GM19395 (cell line): ENCODE results near the gene PRKAG1.

Experiments used
- ATAC-seq: cut with Tn5 transposase; IDR thresholded peaks from one replicate; pipeline ENCODE4 v1.9.1; 2021; ENCODE audit warnings: mild to moderate bottlenecking, moderate library complexity; ENCODE audit not compliant: unreplicated experiment

The PRKAG1 gene

DNA sequence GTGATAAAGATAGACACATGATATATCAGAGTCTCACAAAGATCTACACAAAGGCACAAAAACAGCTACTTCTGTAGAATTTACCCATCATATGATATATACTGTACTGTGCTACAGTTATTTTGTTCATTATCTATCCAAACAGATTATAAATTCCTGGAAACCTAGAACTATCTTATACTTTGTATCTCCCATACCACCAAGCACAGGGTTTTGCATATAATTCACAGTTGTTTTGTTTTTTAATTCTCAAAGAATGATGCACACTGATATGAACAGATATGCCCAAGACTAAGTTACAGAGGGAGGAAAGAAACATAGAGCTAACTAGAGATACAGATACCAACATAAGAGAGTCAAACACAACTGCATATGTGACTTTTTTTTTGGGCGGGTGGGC is 3.4 kb downstream of the PRKAG1 start:
- no peak for ATAC-seq

DNA sequence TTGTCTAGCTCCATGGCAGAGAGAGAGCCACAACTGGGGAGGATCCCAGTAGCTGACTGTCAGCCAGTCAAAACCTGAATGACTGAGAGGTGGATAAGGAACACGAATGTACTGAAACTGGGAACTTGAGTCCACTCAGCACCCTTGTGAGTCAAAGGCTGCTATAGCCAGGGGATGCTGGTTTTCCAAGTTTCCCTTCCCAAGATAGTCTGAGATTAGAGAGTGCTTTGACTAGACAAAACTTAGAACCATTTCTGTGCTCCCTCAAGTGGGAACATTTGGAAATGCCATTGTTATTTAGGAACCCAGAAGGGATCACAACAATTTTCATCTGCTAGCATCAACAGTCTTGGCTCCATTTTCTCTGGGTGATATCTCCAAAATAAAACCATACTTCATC is 4.0 kb downstream of the PRKAG1 start:
- no peak for ATAC-seq

DNA sequence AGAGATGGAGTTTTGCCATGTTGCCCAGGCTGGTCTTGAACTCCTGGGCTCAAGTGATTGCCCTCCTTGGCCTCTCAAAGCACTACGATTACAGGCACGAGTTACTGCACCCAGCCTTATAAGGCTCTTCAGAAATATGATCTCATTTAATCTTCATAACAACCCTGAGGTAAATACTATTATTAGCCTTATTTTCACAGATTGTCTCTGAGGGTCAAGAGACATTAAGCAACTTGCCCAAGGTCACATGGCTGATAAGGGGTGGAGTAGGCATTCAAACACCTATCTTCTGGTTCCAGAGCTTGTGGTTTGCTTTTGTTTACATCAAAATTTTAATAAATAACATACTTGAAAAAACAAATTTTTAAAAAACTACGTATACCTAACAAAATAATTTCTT is 5.1 kb downstream of the PRKAG1 start:
- ATAC-seq, result no peak

DNA sequence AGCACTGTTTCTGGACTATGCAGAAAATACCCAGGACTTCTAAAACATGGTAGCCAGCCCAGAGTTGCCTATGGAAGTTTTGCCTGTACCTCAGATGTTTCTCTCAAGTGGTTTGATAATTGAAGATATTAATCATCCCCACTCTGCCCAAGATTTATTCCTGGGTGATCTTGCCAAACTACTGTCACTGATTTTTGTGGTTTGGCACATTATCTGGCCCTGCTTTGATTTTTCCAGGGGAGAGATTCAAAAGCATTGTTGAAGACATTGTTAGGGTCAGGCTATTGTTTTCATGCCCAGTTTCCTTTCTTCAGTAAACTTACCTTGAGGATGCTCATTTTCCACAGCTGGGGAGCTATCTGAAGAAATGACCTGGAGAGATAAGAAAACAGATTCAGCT is 5.8 kb downstream of the PRKAG1 start:
- no peak for ATAC-seq

DNA sequence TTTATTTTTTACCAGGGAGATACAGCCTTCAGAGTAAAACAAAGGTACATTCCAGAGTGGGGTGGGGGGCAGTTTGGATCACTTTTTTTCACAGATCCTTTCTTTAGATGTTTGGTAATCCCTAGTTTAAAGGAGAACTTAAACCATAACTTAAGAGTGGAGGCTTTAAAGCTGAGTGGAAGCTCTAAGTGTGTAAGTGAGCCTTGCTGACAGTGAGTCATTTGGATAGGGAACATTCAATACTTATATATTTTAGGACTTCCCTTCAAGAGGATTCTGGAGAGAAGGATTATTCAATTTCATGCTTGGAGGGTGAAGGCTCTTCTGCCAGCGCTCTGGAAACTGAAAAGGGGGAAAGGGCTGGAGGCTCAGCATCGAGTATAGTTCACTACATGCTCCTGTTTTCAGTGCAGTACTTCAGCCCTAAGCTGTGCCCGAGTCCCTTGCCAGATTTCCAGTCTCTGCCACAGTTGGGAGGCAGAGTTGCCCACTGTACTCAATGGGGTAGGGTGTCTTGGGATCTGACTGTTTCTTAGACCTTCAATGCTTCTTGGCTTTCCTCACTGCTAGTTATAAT is 8.4 kb downstream of the PRKAG1 start:
- no peak for ATAC-seq

DNA sequence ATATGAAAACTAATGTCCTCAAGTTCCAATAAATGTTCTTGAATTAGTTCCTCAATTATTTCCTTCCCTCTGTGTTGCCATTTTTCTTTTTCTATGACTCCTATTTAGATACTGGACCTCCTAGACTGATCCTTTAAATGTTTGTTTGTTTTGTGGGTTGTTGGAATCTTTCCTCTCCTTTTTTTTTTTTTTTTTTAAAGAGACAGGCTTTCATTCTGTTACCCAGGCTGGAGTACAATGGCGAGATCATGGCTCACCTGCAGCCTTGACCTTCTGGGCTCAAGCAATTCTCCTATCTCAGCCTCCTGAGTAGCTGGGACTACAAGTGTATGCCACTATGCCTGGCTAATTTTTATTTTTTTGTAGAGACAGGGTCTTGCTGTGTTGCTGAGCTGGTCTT is 9.6 kb downstream of the PRKAG1 start:
- ATAC-seq, result no peak

DNA sequence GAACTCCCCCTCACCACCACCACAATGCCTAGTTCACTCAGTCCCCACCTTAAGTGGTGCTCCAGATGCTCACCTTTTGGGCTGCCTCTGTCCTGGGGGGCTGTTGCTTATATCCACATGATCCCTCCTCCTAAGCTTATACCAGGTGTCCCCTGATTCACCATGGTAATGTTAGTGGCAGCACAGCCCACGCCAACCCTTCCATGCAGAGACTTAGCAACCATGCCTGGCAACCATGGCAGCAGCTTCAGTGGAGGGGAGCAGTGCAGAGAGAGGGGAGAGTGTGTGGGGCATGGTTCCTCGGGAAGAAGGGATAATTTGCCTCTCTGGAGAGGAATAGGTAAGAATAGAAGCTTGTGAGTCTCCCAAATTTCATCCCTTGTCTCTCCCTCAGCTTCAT is 18.2 kb downstream of the PRKAG1 start:
- ATAC-seq, result no peak

DNA sequence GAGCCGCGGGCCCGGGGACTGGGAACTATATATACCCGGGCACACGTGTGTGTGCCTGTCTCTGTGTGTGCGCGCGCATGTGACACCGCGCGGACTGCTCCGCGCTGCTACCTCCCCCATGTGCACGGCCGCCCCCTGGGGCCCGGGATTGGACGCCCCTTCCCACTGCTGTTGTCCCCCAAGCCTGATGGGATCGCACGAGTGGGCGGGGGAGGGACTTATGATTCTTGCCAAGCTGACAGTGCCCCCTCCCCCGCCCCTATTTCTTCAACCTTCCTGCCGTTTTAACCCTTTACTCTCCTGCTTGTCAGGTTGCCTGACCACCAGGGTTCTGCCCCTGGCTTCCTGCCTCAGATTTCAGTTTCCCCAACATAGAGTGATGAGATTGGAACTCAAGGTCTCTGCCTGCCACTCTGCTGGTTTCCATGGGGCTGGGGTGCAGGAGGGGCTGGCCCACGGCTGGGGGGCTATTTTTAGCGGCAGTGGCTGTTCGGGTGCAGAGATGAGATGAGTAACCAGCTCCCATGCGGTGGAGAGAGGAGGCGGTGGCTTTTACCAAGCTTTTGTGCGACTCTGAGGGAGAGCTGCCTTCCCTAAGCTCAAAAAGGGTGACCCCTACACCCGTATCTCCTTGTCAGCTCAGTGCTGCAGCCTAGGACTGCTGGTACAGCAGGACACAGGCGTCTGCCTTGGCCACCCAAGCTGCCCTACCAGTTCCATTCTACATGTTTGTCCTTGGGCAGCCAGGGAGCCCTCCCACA is 19.0 kb downstream of the PRKAG1 start, which contains the start of gene DDN:
Gene DDN (minus strand): TSS at position 5 of the 761 bp plus-strand sequence. CDS start 88 bp downstream, outside the sequence.
- peak; percentile 49 for ATAC-seq

DNA sequence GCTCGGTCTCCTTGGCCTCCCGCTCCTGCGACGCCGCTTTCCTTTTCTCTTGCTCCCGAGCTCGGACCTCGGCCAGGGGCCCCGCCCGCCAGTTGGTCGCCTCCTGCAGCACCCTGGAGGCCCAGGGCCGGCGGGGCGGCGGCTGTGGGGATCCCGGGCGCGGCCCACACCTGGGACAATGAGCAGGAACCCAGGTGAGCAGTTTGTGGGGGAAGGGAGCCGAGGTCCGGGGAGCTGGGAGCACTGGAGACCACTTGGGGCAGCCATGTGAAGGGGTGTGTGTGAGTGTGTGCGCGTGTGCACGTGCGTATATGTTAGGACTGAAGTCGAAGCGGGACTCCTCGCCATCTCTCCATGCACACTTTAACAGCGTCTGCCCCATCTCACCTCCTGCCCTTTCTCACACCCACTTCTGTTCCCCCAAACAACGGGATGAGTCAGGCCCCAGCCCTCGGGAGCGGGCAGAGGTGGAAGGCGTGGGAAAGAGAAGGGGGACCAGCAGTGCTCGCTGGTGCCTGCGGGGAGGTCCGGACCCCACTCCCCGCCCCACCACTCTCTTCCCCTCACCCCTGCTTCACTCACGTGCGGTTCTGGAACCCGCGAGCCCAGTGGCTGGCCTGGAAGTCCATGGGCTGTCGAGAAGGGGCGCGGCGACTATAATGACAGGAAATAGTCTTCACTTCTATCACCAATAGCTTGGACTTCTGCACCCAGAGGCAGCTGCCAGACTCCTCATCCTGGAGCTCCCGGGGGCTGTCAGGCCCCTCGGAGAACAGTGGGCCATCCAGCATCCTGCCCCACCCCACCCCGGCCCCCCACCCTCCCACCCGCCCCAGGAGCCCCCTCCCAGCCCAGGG is 19.9 kb downstream of the PRKAG1 start:
- peak; percentile 19 for ATAC-seq

DNA sequence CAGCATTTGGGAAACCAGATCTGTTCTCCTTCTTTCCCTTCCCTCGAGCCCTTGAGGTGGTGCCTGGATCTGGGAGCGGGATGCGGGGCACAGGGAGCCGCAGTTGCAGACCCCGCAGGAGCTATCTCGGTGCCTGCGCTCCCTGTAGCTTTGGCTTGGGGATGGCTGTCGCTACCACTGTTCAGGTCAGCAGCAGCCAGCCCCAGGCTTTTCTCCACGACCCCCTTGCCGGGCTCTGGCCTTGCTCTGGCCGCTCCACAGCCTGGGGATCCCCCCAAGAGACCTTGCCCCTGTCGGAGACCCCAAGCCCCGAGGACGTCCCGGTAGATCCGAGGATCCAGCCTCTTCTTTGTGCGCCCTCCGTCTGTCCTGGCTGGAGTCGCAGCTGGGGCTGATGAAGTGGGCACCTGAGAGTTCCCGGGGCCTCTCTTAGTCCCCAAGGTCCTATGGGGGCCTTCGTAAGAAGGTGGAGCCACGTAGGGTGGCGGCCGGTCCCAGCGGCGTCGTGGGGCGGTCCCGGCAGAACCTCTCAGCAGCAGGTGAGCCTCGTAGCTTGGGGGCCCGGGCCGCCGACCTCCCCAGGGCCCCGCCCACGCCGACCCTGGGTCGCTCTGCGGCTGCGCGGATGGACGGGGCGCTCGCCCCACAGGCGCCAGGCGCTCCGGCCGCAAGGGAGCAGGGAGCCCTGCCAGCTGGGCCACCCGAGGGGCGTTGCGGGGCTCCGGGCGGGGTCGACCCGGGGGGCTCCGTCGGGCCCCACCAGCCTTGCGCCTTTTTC is 20.7 kb downstream of the PRKAG1 start:
- peak; percentile 38 for ATAC-seq

DNA sequence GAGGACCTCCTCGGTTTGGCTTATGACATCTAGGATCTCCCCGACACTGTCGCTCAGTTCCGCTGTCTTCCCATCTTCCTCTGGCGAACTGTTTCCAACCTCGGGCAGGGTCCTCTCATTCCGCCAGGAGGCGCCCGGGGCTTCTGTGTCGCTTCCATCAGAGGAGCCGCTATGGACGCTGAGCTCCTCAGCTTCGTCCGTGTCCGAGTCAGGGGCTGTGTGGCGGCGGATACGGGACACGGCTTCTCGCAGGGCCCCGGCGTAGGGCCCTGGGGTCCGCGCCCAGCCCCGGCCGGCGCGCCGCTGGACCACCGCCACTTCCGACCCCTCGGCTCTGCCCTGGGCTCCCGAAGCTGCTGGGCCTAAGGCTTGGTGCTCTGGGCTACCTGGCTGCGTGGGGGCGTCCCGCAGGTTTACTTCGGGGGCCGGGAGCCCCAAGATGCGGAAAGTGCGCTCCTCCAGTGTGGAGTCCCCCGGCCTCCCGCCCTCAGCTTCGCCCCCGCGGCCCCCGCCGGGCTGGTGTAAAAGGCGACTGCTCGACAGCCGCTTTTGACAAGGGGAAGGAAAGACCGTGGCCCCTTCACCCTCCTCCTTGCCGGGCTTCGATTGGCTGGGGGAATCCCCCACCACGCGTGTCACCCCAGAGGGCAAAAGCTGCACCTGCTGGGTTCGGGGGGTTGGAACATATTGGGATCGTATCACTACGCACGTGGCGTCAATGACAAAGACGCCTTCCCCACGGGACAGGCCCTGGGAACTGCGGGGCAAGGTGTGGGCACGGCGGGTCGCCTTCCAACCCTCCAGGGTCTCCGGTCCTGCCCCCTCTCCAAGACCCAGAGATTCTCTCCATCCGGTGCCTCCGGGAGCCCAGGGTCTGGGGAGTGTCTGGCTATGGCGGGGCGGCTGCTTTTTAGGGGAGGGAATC is 21.5 kb downstream of the PRKAG1 start:
- no peak for ATAC-seq

DNA sequence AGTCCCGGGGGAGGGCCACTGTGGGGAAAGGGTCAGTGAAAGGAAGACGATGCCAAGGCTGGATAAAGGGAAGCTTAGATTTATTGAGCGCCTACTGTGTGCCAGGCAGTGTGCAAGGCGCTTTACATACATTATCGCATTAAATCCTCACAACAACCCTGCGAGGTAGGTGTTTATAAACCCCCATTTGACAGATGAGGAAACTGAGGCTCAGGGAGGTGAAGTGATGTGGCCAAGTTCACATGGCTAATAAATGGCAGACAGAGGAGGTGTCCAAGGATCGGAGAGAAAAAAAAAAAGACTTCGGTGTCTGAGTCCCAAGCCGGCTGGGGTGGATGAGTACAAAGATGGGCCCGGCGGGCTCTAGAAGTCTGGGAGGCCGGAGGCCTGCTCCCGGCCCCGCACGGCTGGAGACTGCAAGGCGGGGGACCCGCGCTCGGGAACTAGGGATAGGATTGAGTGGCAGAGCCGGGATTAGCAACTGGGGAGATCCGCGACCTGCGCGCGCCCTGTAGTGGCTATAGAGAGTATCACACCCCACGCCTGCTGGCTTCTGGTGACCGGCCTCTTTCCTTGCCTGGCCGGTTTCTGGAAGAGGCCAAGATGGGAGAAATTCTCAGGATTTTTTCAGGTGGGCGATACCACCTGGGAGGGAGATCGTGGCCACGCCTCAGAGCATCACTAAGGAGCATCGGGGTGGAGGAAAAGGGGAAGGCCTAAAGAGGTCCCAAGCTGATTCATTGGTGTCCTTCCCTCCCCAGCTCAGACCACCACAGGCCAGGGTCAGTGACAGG is 23.3 kb downstream of the PRKAG1 start:
- ATAC-seq, result no peak

DNA sequence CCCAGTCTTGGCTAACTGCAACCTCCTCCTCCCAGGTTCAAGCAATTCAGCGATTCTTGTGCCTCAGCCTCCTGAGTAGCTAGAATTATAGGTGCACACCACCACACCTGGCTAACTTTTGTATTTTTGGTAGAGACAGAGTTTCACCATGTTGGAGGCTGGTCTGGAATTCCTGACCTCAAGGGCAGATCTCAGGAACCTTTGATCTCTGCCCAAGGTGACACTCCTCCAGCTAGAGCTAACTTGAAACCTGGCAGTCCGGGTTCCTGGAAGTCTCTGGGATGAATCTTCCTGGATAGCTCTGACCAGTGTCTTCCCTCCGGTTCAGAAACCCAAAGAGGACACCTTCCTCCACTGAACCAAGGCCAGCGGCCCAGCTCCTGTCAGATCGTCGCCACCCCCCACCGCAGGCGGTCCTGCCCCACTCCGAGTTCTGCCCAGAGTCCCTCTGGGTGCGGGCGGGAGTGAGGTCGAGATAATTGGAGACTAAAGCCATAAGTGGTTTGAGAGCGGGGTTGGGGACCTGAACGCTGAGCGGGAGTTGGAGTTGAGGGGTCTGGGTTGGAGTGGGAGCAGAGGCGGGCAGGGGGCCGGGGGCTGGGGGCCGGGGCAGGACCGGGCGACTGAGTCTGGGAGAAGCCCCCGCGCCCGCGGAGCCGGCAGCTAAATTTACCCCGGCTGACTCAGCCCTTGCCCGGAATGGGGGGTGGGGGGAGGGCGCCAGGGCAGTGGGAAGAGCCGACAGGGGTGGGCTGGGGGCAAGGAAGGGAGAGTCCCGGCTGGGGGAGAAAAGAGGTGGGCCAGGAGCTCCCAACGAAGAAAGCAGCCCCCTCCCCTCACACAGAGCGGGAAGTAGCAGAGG is 24.1 kb downstream of the PRKAG1 start:
- ATAC-seq, result no peak

DNA sequence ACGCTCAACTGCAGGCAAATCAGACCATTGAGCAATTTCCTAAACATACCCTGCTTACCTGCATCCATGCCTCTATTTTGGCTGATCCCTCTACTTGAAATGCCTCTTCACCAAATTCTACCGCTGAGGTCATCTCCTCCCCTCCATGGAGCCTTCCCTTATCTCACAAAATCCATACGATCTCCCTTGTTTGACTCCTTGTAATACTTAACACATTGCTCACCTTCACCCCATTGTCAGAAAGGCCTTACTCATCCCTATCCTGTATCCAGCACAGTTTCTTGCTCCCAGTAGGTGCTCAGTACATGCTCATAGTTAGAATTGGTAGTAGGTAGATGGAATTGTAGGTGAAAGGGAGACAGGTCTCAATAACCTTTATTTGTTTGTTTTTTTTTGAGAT is 24.8 kb downstream of the PRKAG1 start:
- no peak for ATAC-seq

DNA sequence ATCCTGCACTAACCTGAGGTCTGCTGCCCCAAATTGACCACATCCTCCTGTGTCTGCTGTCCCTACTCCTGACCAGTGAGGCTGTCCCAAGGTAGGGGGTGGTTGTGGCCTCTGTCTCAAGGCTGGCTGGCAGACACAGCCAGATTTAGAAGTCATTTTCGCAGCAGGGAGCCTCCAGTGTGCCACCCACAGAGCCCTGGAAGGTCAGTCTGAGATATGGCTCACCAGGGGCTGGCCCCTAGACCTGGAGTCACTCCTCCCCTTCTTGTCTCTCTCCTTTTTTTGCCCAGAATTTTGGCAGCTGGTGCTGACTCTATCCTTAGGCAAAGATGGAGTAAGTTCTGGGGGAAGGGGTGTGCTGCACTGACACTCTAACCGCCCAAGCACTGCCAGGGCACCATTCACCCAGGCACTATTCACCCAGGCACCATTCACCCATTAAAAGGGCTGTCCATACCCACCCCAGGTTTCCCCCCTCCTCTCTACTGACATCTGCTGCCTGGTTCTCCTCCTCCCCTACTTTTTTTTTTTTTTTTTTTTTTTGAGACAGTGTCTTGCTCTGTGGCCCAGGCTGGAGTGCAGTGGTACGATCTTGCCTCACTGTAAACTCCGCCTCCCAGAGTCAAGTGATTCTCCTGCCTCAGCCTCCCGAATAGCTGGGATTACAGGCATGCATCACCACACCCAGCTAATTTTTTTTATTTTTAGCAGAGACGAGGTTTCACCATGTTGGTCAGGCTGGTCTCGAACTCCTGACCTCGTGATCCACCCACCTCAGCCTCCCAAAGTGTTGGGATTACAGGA is 27.1 kb downstream of the PRKAG1 start:
- ATAC-seq, result no peak

DNA sequence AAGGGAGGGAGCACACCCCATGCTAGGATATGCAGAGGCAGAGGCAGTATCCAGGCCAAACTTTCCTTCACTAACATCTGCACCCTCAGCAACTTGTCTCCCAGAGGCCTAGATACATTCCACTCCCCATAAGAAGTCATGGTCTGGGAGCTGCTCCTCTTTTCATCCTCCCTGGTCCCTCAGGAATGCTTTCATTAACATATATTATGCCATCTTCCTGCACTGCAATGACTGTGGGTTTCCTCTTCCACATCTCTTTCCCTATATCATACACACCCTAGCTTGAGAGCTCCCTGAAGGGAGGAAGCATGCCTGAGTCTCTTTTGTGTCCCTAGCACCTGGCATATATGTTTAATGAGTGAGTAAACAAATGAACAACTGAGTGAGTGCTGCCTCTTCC is 28.0 kb downstream of the PRKAG1 start:
- ATAC-seq, result no peak

DNA sequence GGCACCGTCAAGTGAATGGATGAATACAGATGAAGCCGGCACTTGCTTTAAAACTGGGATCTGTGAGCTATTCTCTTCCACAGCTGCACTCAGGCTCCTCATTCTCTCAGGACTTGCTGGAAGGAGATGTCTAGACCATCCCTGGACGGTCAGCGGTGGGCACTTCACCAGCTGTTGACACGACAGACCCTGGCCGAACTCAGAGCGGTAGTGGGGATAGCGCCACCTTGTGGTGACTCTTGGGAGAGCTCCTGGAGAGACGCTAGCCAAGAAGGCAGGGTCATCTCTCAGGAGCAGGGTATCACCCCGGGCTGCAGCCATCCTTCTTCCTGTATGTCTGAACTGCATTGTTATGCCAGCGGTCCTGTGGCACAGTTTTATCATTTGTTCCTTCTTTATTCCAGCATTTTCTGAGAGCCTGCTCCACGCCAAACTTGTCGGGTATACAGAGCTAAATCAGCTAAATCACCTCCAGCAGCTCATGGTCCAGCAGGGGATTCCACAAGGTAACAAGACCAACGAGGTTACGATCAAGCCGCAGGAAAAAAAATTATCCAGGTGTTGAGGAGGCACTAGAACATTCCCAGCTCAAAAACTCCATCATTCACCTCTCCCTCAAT is 30.4 kb downstream of the PRKAG1 start:
- no peak for ATAC-seq
